HEK293T (cell line): ENCODE results near the gene MLH1.

Source experiments
- CTCF ChIA-PET: fragments of 350-600 bp; formaldehyde crosslinking; extraction: SDS; loops from one replicate; lab custom pipeline; 2021; ENCODE audit warnings: antibody characterized with exemption, inconsistent platforms; lab: Yijun Ruan, JAX
- POLR2A ChIA-PET: fragments of 350-600 bp; formaldehyde crosslinking; extraction: SDS; loops from one replicate; lab custom pipeline; 2020; ENCODE audit warnings: antibody characterized with exemption, inconsistent platforms; lab: Yijun Ruan, JAX
- DNase-seq: peaks from one replicate; pipeline ENCODE4 v3.0.0; 2012; ENCODE audit warnings: mixed read lengths; ENCODE audit errors: extremely low spot score
- ARNT ChIP-seq: fragments of 450-650 bp; IDR thresholded peaks from 2 replicates; pipeline ENCODE4 v1.6.1; 2017; ENCODE audit warnings: mild to moderate bottlenecking
- BHLHE40 ChIP-seq: fragments of 450-650 bp; IDR thresholded peaks from 2 replicates; pipeline ENCODE4 v1.6.1; 2016; ENCODE audit warnings: mild to moderate bottlenecking, moderate library complexity, borderline replicate concordance
- CTBP1 ChIP-seq: fragments of 450-650 bp; IDR thresholded peaks from 2 replicates; pipeline ENCODE4 v1.6.1; 2016; ENCODE audit warnings: borderline replicate concordance
- ELF4 ChIP-seq: fragments of 450-650 bp; IDR thresholded peaks from 2 replicates; pipeline ENCODE4 v1.6.1; 2017; ENCODE audit warnings: antibody characterized with exemption
- FOXA1 ChIP-seq: fragments of 450-650 bp; IDR thresholded peaks from 2 replicates; pipeline ENCODE4 v1.6.1; 2016; ENCODE audit warnings: mild to moderate bottlenecking
- FOXK2 ChIP-seq: fragments of 450-650 bp; IDR thresholded peaks from 2 replicates; pipeline ENCODE4 v1.6.1; 2016; ENCODE audit warnings: mild to moderate bottlenecking
- FOXM1 ChIP-seq: fragments of 450-650 bp; IDR thresholded peaks from 2 replicates; pipeline ENCODE4 v1.6.1; 2017; ENCODE audit warnings: mild to moderate bottlenecking, borderline replicate concordance
- HDGF ChIP-seq: fragments of 450-650 bp; IDR thresholded peaks from 2 replicates; pipeline ENCODE4 v1.6.1; 2017; ENCODE audit warnings: antibody characterized with exemption, borderline replicate concordance
- L3MBTL2 ChIP-seq: fragments of 450-650 bp; conservative IDR thresholded peaks from 2 replicates; pipeline ENCODE4 v1.6.1; 2016; ENCODE audit warnings: mild to moderate bottlenecking
- LEF1 ChIP-seq: fragments of 450-650 bp; IDR thresholded peaks from 2 replicates; pipeline ENCODE4 v1.6.1; 2017; ENCODE audit warnings: mild to moderate bottlenecking, borderline replicate concordance
- NFRKB ChIP-seq: fragments of 450-650 bp; IDR thresholded peaks from 2 replicates; pipeline ENCODE4 v1.6.1; 2016; ENCODE audit warnings: mild to moderate bottlenecking, moderate library complexity
- SP1 ChIP-seq: fragments of 450-650 bp; IDR thresholded peaks from 2 replicates; pipeline ENCODE4 v1.6.1; 2017
- SUZ12 ChIP-seq: fragments of 450-650 bp; IDR thresholded peaks from 2 replicates; pipeline ENCODE4 v1.6.1; 2016; ENCODE audit warnings: mild to moderate bottlenecking
- TARDBP ChIP-seq: fragments of 450-650 bp; IDR thresholded peaks from 2 replicates; pipeline ENCODE4 v1.6.1; 2016
- ZNF384 ChIP-seq: fragments of 450-650 bp; IDR thresholded peaks from 2 replicates; pipeline ENCODE4 v1.6.1; 2016
- TF ChIP-seq, protein P1 (sequence below): fragments of 450-650 bp; IDR thresholded peaks from 2 replicates; pipeline ENCODE4 v1.6.1; 2016

Gene MLH1

DNA sequence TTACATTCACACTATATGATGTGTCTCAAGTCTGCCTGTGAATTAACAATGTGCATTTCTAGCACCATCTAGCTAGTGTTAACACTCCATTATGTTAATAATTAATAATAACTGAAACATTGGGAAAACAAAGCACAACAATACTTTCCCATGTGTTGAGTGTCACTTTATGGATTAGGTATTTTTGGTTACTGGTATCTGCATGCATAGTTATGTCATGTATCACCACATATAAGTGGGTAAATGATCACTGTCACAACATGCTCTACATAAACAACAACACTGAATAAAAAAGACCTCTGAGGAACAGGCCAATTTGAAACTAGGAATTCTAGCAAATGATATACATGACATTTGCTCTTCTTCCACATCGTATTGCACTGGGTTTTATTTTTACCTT lies 74.7 kb downstream of the MLH1 start:
- TF ChIP-seq TARDBP, result no peak
- no peak for TF ChIP-seq L3MBTL2
- no peak for TF ChIP-seq ZNF384
- no peak for DNase-seq
- ChIA-PET CTCF (no interaction called here), POLR2A (no interaction called here)

DNA sequence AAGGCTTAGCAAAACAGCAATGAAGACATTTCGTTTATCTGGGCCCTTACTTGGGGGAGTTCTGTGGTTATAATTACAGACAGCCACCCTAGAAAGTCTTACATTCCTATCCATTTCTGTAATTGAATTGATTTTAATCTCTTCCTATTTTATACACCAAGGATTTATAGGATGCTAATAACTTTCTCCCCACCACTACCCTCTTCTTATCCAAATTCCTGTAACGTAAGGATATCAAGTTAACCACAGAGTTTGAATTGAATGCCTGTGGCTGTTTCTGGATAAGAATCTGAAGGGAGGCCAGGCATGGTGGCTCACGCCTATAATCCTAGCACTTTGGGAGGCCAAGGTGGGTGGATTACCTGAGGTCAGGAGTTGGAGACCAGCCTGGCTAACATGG lies 78.6 kb downstream of the MLH1 start:
- ChIA-PET CTCF (no interaction called here), POLR2A (no interaction called here)
- no peak for TF ChIP-seq SP1
- TF ChIP-seq CTBP1, result no peak
- no peak for TF ChIP-seq ZNF384
- TF ChIP-seq FOXA1, result no peak
- TF ChIP-seq TARDBP, result no peak
- TF ChIP-seq ARNT, result no peak
- no peak for TF ChIP-seq FOXM1
- no peak for TF ChIP-seq ELF4
- no peak for TF ChIP-seq FOXK2
- TF ChIP-seq L3MBTL2, result no peak
- no peak for DNase-seq

GRCh38 chr3:37072892-37073291 lies 79.6 kb downstream of the MLH1 start:
- POLR2A ChIA-PET, result no interaction called here
- CTCF ChIA-PET, result no interaction called here
- TF ChIP-seq TARDBP, result no peak
- TF ChIP-seq FOXA1, result no peak
- no peak for TF ChIP-seq CTBP1
- no peak for TF ChIP-seq FOXM1
- no peak for TF ChIP-seq ELF4
- no peak for TF ChIP-seq LEF1
- no peak for TF ChIP-seq SP1
- TF ChIP-seq BHLHE40, result no peak
- no peak for TF ChIP-seq ZNF384
- no peak for TF ChIP-seq NFRKB
- DNase-seq, result no peak

DNA sequence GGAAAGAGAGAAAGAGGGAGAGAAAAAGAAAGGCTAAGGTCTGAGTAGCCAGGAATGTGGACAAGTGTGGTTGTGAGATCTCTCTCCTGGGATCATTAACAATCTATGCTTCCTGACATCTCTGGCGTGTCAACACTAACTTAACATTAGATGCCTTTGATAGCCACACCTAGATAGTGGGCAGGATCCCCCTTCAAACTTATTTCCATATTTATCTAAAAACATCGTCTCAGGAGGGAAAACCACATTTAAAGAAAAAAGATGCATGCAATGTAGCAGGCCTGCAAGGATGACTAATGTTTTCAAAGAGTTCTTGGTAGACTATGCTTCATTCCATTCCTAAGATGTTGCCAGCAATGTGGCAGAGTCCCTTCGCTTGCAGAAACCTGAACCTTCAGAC lies 80.9 kb downstream of the MLH1 start:
- POLR2A ChIA-PET, result no interaction called here

DNA sequence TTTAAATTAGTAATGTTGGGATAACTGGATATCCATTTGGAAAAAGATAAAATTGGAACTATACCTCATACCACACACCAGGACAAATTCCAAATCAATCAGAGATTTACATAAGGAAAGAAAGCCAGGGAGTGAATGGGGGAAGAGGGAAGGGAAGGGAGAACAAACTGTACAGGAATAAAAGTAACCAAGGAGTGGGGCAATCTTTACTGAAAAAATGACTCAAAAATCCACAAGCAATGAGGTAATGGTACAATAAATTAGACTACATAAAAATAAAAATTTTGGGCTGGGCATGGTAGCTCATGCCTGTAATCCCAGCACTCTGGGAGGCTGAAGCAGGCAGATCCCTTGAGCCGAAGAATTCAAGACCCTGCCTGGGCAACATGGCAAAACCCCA lies 82.6 kb downstream of the MLH1 start:
- no peak for DNase-seq
- TF ChIP-seq FOXK2 (no peak), BHLHE40 (no peak), SP1 (no peak), LEF1 (no peak), ZNF384 (no peak), NFRKB (no peak), TARDBP (no peak), CTBP1 (no peak), HDGF (no peak), SUZ12 (no peak), FOXA1 (no peak), L3MBTL2 (no peak), FOXM1 (no peak)
- TF ChIP-seq, protein P1, sequence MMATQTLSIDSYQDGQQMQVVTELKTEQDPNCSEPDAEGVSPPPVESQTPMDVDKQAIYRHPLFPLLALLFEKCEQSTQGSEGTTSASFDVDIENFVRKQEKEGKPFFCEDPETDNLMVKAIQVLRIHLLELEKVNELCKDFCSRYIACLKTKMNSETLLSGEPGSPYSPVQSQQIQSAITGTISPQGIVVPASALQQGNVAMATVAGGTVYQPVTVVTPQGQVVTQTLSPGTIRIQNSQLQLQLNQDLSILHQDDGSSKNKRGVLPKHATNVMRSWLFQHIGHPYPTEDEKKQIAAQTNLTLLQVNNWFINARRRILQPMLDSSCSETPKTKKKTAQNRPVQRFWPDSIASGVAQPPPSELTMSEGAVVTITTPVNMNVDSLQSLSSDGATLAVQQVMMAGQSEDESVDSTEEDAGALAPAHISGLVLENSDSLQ, result no peak
- ChIA-PET CTCF (no interaction called here), POLR2A (no interaction called here)

More for the DNA sequence above, 80.9 kb downstream of the MLH1 start:
- no peak for DNase-seq
- no peak for TF ChIP-seq FOXA1
- no peak for TF ChIP-seq FOXK2
- TF ChIP-seq HDGF, result no peak
- no peak for TF ChIP-seq TARDBP
- TF ChIP-seq LEF1, result no peak
- TF ChIP-seq NFRKB, result no peak
- TF ChIP-seq BHLHE40, result no peak
- TF ChIP-seq ELF4, result no peak
- TF ChIP-seq, protein P1, result no peak
- no peak for TF ChIP-seq SP1
- TF ChIP-seq ARNT, result no peak
- TF ChIP-seq CTBP1, result no peak
- TF ChIP-seq FOXM1, result no peak
- TF ChIP-seq L3MBTL2, result no peak
- CTCF ChIA-PET, result no interaction called here

GRCh38 chr3:37082317-37082716 lies 89.0 kb downstream of the MLH1 start:
- DNase-seq, result no peak
- TF ChIP-seq LEF1 (no peak), ARNT (no peak), HDGF (no peak)
- TF ChIP-seq, protein P1, result no peak
- CTCF ChIA-PET, result no interaction called here
- POLR2A ChIA-PET, result no interaction called here

DNA sequence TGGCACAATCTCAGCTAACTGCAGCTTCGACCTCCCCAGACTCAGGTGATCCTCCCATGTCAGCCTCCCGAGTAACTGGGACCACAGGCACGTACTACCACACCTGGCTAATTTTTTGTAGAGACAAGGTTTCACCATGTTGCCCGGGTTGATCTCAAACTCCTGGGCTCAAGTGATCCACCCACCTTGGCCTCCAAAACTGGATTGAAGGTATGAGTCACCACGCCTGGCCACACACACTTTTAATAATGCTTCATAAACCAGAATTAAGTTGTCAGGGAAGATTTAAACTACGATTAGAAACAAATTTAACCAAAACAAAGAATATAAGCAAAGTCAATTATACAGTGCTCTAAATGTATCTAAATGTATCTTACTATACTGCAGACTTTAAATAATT lies 93.6 kb downstream of the MLH1 start:
- DNase-seq, result no peak
- ChIA-PET CTCF (no interaction called here), POLR2A (no interaction called here)
- no peak for TF ChIP-seq ARNT
- TF ChIP-seq CTBP1, result no peak
- no peak for TF ChIP-seq NFRKB
- TF ChIP-seq FOXK2, result no peak
- no peak for TF ChIP-seq FOXA1
- no peak for TF ChIP-seq ZNF384
- TF ChIP-seq LEF1, result no peak
- TF ChIP-seq L3MBTL2, result no peak
